ENCODE results near the gene LRRC10B.

DNA sequence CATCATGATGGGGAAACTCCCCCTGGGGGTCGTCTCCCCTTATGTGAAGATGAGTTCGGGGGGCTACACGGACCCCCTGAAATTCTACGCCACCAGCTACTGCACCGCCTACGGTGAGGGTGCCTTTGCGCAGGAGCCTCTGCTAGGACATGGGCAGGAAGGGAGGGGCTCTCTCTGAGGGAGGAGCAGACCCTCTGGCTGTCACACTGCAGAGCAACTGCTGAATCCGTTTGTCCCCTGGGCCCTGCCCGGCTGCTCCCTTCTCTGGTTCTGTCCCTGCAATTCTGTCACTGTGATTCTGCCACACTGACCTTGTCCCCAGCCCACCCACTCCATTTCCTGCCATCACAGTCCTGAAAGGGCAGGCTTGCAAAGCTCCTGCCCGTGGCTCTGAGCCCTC, 26.7 kb upstream of the LRRC10B start:
- TF ChIP-seq, protein P1, sequence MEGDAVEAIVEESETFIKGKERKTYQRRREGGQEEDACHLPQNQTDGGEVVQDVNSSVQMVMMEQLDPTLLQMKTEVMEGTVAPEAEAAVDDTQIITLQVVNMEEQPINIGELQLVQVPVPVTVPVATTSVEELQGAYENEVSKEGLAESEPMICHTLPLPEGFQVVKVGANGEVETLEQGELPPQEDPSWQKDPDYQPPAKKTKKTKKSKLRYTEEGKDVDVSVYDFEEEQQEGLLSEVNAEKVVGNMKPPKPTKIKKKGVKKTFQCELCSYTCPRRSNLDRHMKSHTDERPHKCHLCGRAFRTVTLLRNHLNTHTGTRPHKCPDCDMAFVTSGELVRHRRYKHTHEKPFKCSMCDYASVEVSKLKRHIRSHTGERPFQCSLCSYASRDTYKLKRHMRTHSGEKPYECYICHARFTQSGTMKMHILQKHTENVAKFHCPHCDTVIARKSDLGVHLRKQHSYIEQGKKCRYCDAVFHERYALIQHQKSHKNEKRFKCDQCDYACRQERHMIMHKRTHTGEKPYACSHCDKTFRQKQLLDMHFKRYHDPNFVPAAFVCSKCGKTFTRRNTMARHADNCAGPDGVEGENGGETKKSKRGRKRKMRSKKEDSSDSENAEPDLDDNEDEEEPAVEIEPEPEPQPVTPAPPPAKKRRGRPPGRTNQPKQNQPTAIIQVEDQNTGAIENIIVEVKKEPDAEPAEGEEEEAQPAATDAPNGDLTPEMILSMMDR (IDR thresholded peaks at IDR 0.05), result no peak
- TF ChIP-seq POLR2A (IDR thresholded peaks at IDR 0.05), result no peak

Data from lower leg skin (tissue), 3 donors.